Mammary epithelial cell (primary cell): ENCODE measurements around the gene ODF2L.

Experiments
- CTCF ChIP-seq, 2 donors: IDR thresholded peaks in 1 of 2; conservative IDR thresholded peaks in 1 of 2; 2 replicates each; pipeline ENCODE4 v1.5.1; 2011 to 2012; ENCODE audit warnings: inconsistent platforms in 2 of 2, low read length in 2 of 2, mild to moderate bottlenecking in 2 of 2, control low read depth in 1 of 2, low read depth in 1 of 2; ENCODE audit not compliant: insufficient read depth in 1 of 2; ENCODE audit errors: extremely low read depth in 1 of 2
- EZH2 ChIP-seq: IDR thresholded peaks from 2 replicates; pipeline ENCODE4 v1.6.1; 2012; ENCODE audit warnings: low read length, inconsistent platforms, borderline replicate concordance

GRCh38 chr1:86370601-86371022 lies 25.5 kb downstream of the ODF2L start:
- TF ChIP-seq CTCF (conservative IDR thresholded peaks at IDR 0.05 in 1 of 2, IDR thresholded peaks at IDR 0.05 in 1 of 2; ENCODE audit: extremely low read depth in 1 of 2, insufficient read depth in 1 of 2, low read depth in 1 of 2, low read length in 2 of 2) (no peak), EZH2 (no peak)
